ENCODE results near the gene ELK1. TPM values are rescaled to one million over a fixed set of nuclear protein-coding genes. Genes with fewer than 3 reads are reported as not detected.

The ELK1 gene
- polyA plus RNA-seq, 1 donor from 2014 or later = 21.2 TPM

GRCh38 chrX:47625365-47625764 is 25.0 kb downstream of the ELK1 start:
- no peak overlapping the region for H3K4me2 ChIP-seq (ENCODE audit: low read length)
- no peak overlapping the region for H2AFZ ChIP-seq (ENCODE audit: low read depth, low read length)
- H3K4me3 ChIP-seq (ENCODE audit: low read length) = no peak overlapping the region
- no peaks in the 10 kb centered on the region for H3K9me3 ChIP-seq (ENCODE audit: low read length)
- no peaks in the 10 kb centered on the region for H3K9me2 ChIP-seq (ENCODE audit: insufficient read depth, low read length)
- no peak for TF ChIP-seq TAF1 (IDR thresholded peaks at IDR 0.05; ENCODE audit: low read depth)
- no peak for TF ChIP-seq RAD21 (conservative IDR thresholded peaks at IDR 0.05)
- TF ChIP-seq CTCF (IDR thresholded peaks at IDR 0.05; ENCODE audit: poor library complexity, severe bottlenecking) = no peak
- TF ChIP-seq POLR2AphosphoS5 (IDR thresholded peaks at IDR 0.05) = no peak
- no peak for TF ChIP-seq REST (IDR thresholded peaks at IDR 0.05; ENCODE audit: borderline replicate concordance)
- no peak for TF ChIP-seq EZH2 (IDR thresholded peaks at IDR 0.05; ENCODE audit: borderline replicate concordance, insufficient read depth, low read length, poor library complexity, severe bottlenecking)
- TF ChIP-seq EP300 (conservative IDR thresholded peaks at IDR 0.05; ENCODE audit: poor library complexity, severe bottlenecking) = no peak
- TF ChIP-seq MXI1 (conservative IDR thresholded peaks at IDR 0.05; ENCODE audit: poor library complexity, severe bottlenecking) = no peak
- no peak for TF ChIP-seq SMC3 (conservative IDR thresholded peaks at IDR 0.05; ENCODE audit: poor library complexity)
- H3K27me3 ChIP-seq (ENCODE audit: insufficient read depth, low read depth, low read length) = no peaks in the 10 kb centered on the region
- no peaks in the 10 kb centered on the region for H4K20me1 ChIP-seq (ENCODE audit: insufficient read depth)
- H3K36me3 ChIP-seq (ENCODE audit: insufficient read depth, low read length) = no peaks in the 10 kb centered on the region
- H3K27ac ChIP-seq (ENCODE audit: low read length) = no peak overlapping the region
- no peak overlapping the region for H3K9ac ChIP-seq (ENCODE audit: low read length)
- no peaks in the 10 kb centered on the region for H3K79me2 ChIP-seq (replicated peaks; ENCODE audit: insufficient read depth, low read length)
- no peaks in the 10 kb centered on the region for H3F3A ChIP-seq (ENCODE audit: insufficient read depth, low read length, poor library complexity, severe bottlenecking)

DNA sequence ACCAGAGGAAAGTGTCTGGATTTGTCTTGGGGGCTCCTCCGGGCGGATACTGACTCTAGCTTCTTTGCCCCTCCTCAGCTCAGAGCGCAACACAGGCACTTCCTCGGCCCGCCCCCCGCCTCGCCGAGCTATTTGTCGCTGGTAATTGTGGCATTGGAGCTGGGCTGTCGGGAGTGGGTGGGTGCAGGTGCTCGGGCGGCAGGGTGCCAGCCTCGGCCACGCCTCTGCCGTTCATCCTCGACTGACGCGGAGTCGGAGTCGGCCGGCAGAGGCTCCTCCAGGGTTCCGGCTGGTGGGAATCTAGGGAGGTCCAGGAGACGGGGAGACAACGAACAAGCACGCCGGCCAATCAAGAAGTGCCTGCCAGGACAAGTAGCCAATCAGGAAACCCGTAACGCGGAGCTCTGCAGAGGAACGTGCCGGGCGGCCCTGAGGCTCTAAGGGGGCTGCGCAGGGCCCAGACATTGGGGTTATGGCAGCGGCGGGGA is 26.8 kb downstream of the ELK1 start:
- Histone ChIP-seq H3K9me3 (ENCODE audit: low read length) (no peaks in the 10 kb centered on the region), H3K36me3 (ENCODE audit: insufficient read depth, low read length) (no peaks in the 10 kb centered on the region), H3F3A (ENCODE audit: insufficient read depth, low read length, poor library complexity, severe bottlenecking) (no peaks in the 10 kb centered on the region), H3K27ac (ENCODE audit: low read length) (peak overlapping the region; percentile 12), H3K27me3 (ENCODE audit: insufficient read depth, low read depth, low read length) (no peaks in the 10 kb centered on the region), H3K9ac (ENCODE audit: low read length) (peak overlapping the region; percentile 46), H3K9me2 (ENCODE audit: insufficient read depth, low read length) (no peaks in the 10 kb centered on the region), H2AFZ (ENCODE audit: low read depth, low read length) (no peak overlapping the region), H3K79me2 (replicated peaks; ENCODE audit: insufficient read depth, low read length) (no peaks in the 10 kb centered on the region), H4K20me1 (ENCODE audit: insufficient read depth) (no peaks in the 10 kb centered on the region), H3K4me2 (ENCODE audit: low read length) (no peak overlapping the region), H3K4me3 (ENCODE audit: low read length) (peak overlapping the region; percentile 60)
- TF ChIP-seq RAD21 (conservative IDR thresholded peaks at IDR 0.05) (peak; percentile 15), CTCF (IDR thresholded peaks at IDR 0.05; ENCODE audit: poor library complexity, severe bottlenecking) (no peak), SMC3 (conservative IDR thresholded peaks at IDR 0.05; ENCODE audit: poor library complexity) (no peak)

Data from neural cell (in vitro differentiated cells).